Subcutaneous adipose tissue (tissue), 4 donors: ENCODE data around the gene LDLRAD4. TPM values are rescaled to one million over a fixed set of nuclear protein-coding genes. Genes with fewer than 3 reads are reported as not detected.

Experiments used
- CTCF ChIP-seq: fragments of 450-650 bp; IDR thresholded peaks from one replicate; pipeline ENCODE4 v1.5.1; 2016; ENCODE audit warnings: low read depth, mild to moderate bottlenecking, control low read depth, antibody characterized with exemption, moderate library complexity
- total RNA-seq, 4 donors: library from RNA; depleted of rRNA; stranded (reverse); fragments of >200 nt; gene quantifications; one replicate each; pipeline ENCODE4 v1.1.0, GENCODE V29; 2016

Gene LDLRAD4
- total RNA-seq, 4 donors from 2014 or later = 16.4 to 28.4 (median 21.6) TPM

- no peak for TF ChIP-seq CTCF
Observed at GRCh38 chr18:13597068-13597467, 378.5 kb downstream of the LDLRAD4 start.

GRCh38 chr18:13598591-13598990 lies 380.0 kb downstream of the LDLRAD4 start:
- TF ChIP-seq CTCF = no peak

GRCh38 chr18:13599031-13599430 lies 380.5 kb downstream of the LDLRAD4 start:
- TF ChIP-seq CTCF = no peak

- no peak for TF ChIP-seq CTCF
Observed at GRCh38 chr18:13603304-13604019, 384.9 kb downstream of the LDLRAD4 start.

GRCh38 chr18:13604786-13605185 lies 386.2 kb downstream of the LDLRAD4 start:
- no peak for TF ChIP-seq CTCF

- no peak for TF ChIP-seq CTCF
Observed at GRCh38 chr18:13605477-13605876, 386.9 kb downstream of the LDLRAD4 start.

- TF ChIP-seq CTCF = no peak
Observed at GRCh38 chr18:13605901-13606300, 387.3 kb downstream of the LDLRAD4 start.
